SK-N-SH treated with all-trans-retinoic acid at 6 μM for 48 hours (cell line): Measurements from ENCODE around the gene ZIC5.

Experiments used
- ARNTL ChIP-seq: fragments of 450-650 bp; formaldehyde crosslinking; IDR thresholded peaks from 2 replicates; pipeline ENCODE4 v1.5.0; 2020; ENCODE audit warnings: low read depth, mild to moderate bottlenecking, moderate library complexity, borderline replicate concordance
- BACH2 ChIP-seq: fragments of 250-450 bp; sonication (Bioruptor Pico); IDR thresholded peaks from 2 replicates; pipeline ENCODE4 v1.9.0; 2021; ENCODE audit warnings: mild to moderate bottlenecking, borderline replicate concordance
- CSRNP3 ChIP-seq: fragments of 250-450 bp; sonication (Bioruptor Pico); IDR thresholded peaks from 2 replicates; pipeline ENCODE4 v1.5.1; 2021; ENCODE audit warnings: mild to moderate bottlenecking, moderate library complexity
- PPARA ChIP-seq: fragments of 250-450 bp; sonication (Bioruptor Pico); IDR thresholded peaks from 2 replicates; pipeline ENCODE4 v1.5.0; 2020; ENCODE audit warnings: mild to moderate bottlenecking, borderline replicate concordance
- TCF4 ChIP-seq: fragments of 250-450 bp; sonication (Bioruptor Pico); IDR thresholded peaks from 2 replicates; pipeline ENCODE4 v1.8.0; 2021; ENCODE audit warnings: mild to moderate bottlenecking, moderate library complexity, borderline replicate concordance
- ZFP30 ChIP-seq: fragments of 450-650 bp; formaldehyde crosslinking; IDR thresholded peaks from 2 replicates; pipeline ENCODE4 v1.5.0; 2022; ENCODE audit warnings: mild to moderate bottlenecking, moderate library complexity

- TF ChIP-seq ARNTL (CRISPR knock-in tag), result no peak
- TF ChIP-seq TCF4 (CRISPR knock-in tag), result no peak
- no peak for TF ChIP-seq ZFP30 (CRISPR knock-in tag)
- TF ChIP-seq PPARA, result no peak
- TF ChIP-seq BACH2 (CRISPR knock-in tag), result no peak
- TF ChIP-seq CSRNP3 (CRISPR knock-in tag), result no peak
Observed at GRCh38 chr13:99997702-99998214, 26.2 kb upstream of the ZIC5 start.
